ENCODE measurements around the gene PLOD1. TPM values are rescaled to one million over a fixed set of nuclear protein-coding genes. Genes with fewer than 3 reads are reported as not detected.

The PLOD1 gene
- polyA plus RNA-seq, 1 donor (not counting 4 experiments of a cell fraction or from before 2014, with no cell fraction given): 63.6 TPM

DNA sequence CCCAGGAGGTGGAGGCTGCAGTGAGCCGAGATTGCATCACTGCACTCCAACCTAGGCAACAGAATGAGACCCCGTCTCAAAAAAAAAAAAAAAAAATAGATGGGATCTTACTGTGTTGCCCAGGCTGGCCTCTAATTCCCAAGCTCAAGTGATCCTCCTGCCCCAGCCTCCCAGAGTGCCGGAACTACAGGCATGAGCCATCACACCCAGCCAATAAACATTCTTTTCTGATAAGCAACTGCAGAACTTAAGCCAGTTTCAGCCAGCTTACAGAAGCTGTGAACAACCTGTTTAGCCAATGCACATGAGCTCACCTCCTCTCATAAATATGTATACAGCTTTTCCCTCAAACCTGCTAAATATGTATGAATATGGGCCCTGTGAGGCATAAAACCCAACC is 81.7 kb downstream of the PLOD1 start:
- Histone ChIP-seq H2AFZ (ENCODE audit: control insufficient read depth, low read length) (no peak overlapping the region), H3K79me2 (ENCODE audit: control insufficient read depth, insufficient read depth, low read length) (peaks cover 15% of the 10 kb centered on the region), H3K27ac (ENCODE audit: control insufficient read depth, insufficient read depth, low read length) (no peak overlapping the region), H3K9me3 (ENCODE audit: control insufficient read depth, low read depth, low read length) (no peaks in the 10 kb centered on the region), H3K4me2 (ENCODE audit: control insufficient read depth, extremely low read depth, insufficient read depth, low read depth, low read length) (no peak overlapping the region), H4K20me1 (ENCODE audit: control insufficient read depth, extremely low read depth, insufficient read depth, low read length) (no peaks in the 10 kb centered on the region), H3K9ac (ENCODE audit: control insufficient read depth, extremely low read depth, insufficient read depth, low read length) (no peak overlapping the region), H3K4me3 (ENCODE audit: control insufficient read depth in 2 of 3, extremely low read depth in 1 of 3, insufficient read depth in 2 of 3, low read depth in 1 of 3, low read length in 3 of 3) (no peak overlapping the region), H3K9me1 (ENCODE audit: control insufficient read depth, extremely low read depth, insufficient read depth, low read length) (no peaks in the 10 kb centered on the region), H3K4me1 (ENCODE audit: control insufficient read depth, extremely low read depth, insufficient read depth, low read length) (peaks cover 18% of the 10 kb centered on the region), H3K27me3 (ENCODE audit: control insufficient read depth, extremely low read depth, insufficient read depth, low read length) (no peaks in the 10 kb centered on the region), H3K36me3 (ENCODE audit: control insufficient read depth in 2 of 2, extremely low read depth in 1 of 2, insufficient read depth in 2 of 2, low read length in 2 of 2) (peaks cover 13 to 22% of the 10 kb centered on the region in 2 experiments)
- TF ChIP-seq, protein P1, sequence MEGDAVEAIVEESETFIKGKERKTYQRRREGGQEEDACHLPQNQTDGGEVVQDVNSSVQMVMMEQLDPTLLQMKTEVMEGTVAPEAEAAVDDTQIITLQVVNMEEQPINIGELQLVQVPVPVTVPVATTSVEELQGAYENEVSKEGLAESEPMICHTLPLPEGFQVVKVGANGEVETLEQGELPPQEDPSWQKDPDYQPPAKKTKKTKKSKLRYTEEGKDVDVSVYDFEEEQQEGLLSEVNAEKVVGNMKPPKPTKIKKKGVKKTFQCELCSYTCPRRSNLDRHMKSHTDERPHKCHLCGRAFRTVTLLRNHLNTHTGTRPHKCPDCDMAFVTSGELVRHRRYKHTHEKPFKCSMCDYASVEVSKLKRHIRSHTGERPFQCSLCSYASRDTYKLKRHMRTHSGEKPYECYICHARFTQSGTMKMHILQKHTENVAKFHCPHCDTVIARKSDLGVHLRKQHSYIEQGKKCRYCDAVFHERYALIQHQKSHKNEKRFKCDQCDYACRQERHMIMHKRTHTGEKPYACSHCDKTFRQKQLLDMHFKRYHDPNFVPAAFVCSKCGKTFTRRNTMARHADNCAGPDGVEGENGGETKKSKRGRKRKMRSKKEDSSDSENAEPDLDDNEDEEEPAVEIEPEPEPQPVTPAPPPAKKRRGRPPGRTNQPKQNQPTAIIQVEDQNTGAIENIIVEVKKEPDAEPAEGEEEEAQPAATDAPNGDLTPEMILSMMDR (optimal IDR thresholded peaks at IDR 0.05 in 1 of 3, IDR thresholded peaks at IDR 0.05 in 1 of 3, conservative IDR thresholded peaks at IDR 0.05 in 1 of 3; ENCODE audit: extremely low read depth in 1 of 3, insufficient read depth in 2 of 3, low read length in 3 of 3): no peak
- no peak for TF ChIP-seq EZH2 (IDR thresholded peaks at IDR 0.05; ENCODE audit: low read length)
- dilution Hi-C loops (cut with MboI; ENCODE audit: extremely low pct_ligation_motif_present, low sequenced_read_pairs): no loop called here
- DNase-seq (ENCODE audit: low read depth, low spot score) (no peak), FAIRE-seq (no peak)

DNA sequence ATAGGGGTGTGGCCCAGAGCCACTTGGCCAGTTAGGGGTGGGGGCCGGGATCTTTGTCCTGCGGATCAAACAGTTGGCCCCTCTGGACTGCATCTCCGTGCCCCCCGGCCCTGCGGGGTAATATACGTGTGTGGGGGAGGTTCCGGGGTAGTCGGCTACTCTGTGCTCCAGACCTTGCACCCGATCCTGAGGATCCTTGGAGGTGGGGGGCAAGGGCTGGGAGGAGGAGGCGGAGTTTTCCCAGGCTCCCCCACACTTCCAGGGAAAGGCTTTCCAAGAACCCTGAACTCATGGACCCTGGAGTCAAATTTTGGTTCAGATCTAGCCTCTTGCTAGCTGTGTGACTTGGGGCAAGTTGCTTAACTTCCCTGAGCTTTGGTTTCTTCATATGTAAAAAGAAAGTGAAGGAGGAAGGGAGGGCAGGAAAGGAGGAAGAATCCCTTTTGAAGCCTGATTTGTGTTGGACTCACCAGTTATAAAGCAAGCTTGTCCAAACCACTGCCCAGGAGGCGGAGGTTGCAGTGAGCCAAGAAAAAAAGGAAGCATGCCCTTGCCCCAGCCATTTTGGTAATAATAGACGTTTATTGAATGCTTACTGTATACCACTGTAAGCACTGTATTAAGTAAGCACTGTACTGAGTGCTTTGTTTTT is 85.5 kb downstream of the PLOD1 start:
- Histone ChIP-seq H3K27me3 (ENCODE audit: control insufficient read depth, extremely low read depth, insufficient read depth, low read length) (no peaks in the 10 kb centered on the region), H3K9ac (ENCODE audit: control insufficient read depth, extremely low read depth, insufficient read depth, low read length) (peak overlapping the region; percentile 83), H3K36me3 (ENCODE audit: control insufficient read depth in 2 of 2, extremely low read depth in 1 of 2, insufficient read depth in 2 of 2, low read length in 2 of 2) (peaks cover 15 to 17% of the 10 kb centered on the region in 2 experiments), H3K4me2 (ENCODE audit: control insufficient read depth, extremely low read depth, insufficient read depth, low read depth, low read length) (peak overlapping the region; percentile 88), H2AFZ (ENCODE audit: control insufficient read depth, low read length) (peak overlapping the region; percentile 63), H3K27ac (ENCODE audit: control insufficient read depth, insufficient read depth, low read length) (peak overlapping the region; percentile 66), H4K20me1 (ENCODE audit: control insufficient read depth, extremely low read depth, insufficient read depth, low read length) (no peaks in the 10 kb centered on the region), H3K9me3 (ENCODE audit: control insufficient read depth, low read depth, low read length) (no peaks in the 10 kb centered on the region), H3K4me1 (ENCODE audit: control insufficient read depth, extremely low read depth, insufficient read depth, low read length) (peaks cover 3% of the 10 kb centered on the region), H3K9me1 (ENCODE audit: control insufficient read depth, extremely low read depth, insufficient read depth, low read length) (no peaks in the 10 kb centered on the region), H3K79me2 (ENCODE audit: control insufficient read depth, insufficient read depth, low read length) (peaks cover 26% of the 10 kb centered on the region), H3K4me3 (ENCODE audit: control insufficient read depth in 2 of 3, extremely low read depth in 1 of 3, insufficient read depth in 2 of 3, low read depth in 1 of 3, low read length in 3 of 3) (peak overlapping the region; percentile 73 to 84 (median 83))
- FAIRE-seq (no peak), DNase-seq (ENCODE audit: low read depth, low spot score) (no peak)
- dilution Hi-C loops (cut with MboI; ENCODE audit: extremely low pct_ligation_motif_present, low sequenced_read_pairs): no loop called here
- no peak for TF ChIP-seq EZH2 (IDR thresholded peaks at IDR 0.05; ENCODE audit: low read length)
- TF ChIP-seq, protein P1 (optimal IDR thresholded peaks at IDR 0.05 in 1 of 3, IDR thresholded peaks at IDR 0.05 in 1 of 3, conservative IDR thresholded peaks at IDR 0.05 in 1 of 3; ENCODE audit: extremely low read depth in 1 of 3, insufficient read depth in 2 of 3, low read length in 3 of 3): no peak
